Middle frontal gyrus (tissue), 1 donor: ENCODE data around the gene GEN1.

Source experiments
- DNase-seq: peaks from one replicate; pipeline ENCODE4 v3.0.0-alpha.2; 2015; ENCODE audit warnings: low spot score; ENCODE audit errors: extremely low spot score

Gene GEN1

DNA sequence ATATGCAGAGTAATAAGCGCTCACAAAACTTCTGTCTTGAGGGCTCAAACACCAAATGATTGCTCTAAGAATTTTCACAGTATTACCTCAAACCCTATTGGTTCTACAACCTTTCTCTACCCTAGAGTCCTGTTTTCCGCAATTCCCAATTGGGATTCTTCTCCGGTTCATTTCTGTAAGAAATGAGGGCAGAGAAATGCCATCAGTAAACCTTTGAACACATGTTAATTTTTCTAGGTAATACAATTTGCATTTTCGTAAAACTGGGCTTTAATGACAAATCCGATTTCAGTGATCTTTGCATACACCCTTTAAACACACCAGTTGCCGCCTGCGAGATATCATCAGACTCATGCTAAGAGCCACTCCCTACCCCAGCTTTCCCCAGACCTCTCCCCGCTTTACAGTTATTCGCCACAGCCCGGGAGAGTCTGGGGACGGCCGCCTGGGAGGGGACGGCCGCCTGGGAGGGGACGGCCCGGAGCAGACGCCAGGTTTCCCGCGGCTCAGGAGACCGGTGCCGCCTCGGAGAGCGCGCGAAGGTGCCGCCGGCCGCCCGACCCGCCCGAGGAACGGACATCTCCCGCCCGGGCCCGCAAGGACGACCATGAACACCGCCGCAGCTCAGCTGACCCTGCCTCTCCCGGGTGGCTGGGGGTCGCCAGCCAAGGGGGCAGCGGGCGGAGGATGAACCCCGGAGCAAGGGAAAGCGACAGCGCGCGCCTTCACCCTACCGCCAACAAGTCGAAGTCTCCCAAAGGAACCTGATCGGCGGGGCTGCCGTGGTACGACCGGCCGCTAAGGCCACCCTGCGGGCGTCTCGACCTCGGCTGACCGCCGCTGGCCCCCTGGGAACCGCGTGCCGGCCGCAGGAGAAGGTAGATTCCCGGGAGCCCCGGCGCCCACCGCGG, 791 bp upstream of the GEN1 start:
- no peak for DNase-seq

DNA sequence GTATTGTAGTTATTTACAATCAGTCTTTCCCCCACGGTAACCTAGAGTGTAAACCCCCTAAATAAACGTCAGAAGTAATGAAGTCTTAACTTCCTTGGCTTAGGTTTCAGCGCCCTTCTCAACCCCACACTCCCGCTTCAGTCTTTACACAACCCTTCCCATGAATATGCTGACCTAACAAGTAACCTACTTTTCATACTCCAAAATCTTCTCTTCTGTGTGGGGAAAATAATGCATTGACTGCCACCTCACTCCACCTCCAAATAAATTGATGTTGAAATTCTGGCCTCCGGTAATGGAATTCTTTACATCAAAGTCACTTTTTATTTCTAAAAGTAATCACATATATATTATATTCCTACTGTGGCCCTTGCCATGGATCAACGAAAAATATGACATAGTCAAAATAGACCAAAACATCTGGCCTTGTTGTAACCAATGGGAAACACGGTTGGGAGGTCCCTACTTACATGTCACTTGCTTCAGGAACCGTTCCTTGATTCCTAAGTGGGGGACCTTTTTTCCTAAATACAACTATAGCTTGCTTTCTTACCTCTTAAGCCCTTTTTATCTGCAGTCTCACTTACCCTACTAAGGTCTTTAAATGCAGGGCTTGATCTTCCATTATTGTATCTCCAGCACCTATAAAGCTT, 961 bp downstream of the GEN1 start:
- no peak for DNase-seq

DNA sequence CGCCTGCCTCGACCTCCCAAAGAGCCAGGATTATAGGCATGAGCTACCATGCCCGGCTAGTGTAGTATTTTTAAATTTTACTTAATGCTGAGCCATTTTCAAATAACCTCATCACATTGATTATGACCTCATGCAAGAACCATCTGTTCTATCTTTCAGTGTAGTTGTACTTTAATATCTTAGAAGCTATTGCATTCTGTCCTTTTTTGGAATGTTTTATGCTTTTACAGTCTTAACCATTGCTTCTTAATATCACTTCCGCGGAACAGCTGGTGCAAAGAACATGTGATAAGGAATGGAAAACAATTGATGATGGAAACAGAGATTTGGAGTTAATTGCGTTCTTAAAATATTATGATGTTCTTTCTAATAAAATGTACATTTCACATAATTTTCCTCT, 2.7 kb downstream of the GEN1 start:
- DNase-seq: no peak

DNA sequence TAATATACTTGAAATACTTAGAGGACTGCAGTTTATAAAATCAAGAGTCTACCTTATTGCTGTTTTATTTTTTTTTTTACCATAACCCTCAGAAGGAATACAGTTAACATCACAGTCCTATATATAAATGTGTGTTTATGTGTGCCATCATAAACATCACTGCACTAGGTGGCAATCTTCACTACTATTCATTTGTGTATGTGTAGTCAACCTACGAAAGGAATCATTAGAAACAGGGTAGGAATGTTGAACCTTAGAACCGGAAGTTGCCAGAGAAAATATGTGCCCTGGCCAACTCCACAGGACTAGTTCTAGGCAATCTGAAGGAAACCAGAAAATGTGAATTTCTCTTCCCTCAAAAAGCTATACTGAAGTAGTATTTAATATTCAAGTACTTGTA, 3.4 kb downstream of the GEN1 start:
- no peak for DNase-seq

DNA sequence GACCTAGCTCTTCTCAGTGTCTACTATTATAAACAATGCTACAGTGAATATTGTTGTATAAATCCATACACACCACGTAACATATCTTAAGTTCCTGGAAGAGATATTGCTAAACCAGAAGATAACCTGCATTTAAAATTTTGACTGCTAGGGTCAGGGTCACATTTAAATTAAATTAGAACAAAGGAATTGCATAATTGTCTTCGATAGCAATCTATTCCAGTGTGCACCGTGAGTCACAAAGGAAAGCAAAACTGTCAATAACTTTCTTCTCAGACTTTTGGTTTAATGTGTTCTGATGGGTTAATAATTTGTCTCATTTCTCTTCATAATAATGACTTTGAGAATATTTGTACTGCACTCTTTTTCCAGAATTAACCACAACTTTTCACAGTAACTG, 4.2 kb downstream of the GEN1 start:
- no peak for DNase-seq

DNA sequence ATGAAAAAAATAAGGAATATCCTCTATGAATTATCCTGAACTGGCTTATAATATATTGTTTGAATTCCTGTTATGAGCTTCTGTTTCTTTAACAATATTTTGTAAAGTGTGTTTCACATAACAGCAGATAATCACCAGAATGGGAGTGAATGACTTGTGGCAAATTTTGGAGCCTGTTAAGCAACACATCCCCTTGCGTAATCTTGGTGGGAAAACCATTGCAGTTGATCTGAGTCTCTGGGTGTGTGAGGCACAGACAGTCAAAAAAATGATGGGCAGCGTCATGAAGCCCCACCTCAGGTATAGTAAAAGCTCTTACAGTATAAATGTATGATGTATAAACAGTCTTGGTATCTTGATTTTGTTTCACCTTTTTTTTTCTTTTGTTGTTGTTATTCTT, 5.9 kb downstream of the GEN1 start:
- DNase-seq: no peak

DNA sequence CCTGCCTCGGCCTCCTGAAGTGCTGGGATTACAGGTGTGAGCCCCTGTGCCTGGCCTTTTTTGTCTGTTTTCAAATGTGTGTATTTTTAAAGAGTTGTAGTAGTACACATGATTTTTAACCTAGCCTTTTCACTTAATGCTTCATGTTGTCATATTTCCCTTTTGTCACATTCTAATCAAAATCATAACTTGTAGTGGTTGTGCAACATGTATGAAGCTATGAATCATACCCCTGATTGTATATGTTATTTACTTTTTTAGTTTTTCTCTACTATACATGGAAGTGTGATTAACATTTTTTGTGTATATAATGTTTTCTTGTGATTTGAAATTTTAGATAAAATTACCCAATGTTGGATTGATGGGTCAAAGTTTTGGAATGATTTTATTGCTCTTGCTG, 8.5 kb downstream of the GEN1 start:
- no peak for DNase-seq

DNA sequence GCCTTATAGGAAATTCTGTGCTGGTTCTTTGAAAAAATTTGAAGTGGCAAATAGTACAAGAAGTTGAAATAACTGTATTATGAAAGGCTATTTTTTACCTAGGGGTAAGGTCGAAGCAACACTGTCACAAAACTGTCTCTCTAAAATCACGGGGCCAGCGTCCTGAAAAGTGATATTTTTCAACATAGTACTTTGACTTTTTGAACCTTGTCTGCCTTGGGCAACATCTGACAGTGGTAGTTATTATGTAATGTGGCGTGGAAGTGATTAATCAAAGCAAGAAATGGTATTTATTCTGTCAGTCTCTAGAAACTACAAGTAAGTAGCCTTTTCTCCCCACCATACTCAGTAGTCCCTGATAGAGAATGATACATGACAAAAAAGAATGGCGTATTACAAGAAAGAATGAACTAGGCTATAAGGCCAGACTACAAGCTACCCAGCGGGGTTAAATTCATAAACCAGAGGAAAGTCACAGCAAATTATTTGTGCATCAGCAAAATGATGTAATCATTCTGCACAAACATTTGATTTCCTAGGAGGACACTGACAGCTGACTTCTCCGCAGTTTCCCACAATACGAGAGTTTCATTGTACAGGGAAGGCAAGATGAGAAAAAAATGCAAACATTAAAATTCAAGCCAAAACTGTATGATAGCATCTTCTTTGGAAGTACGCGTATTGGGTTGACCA, 9.8 kb downstream of the GEN1 start:
- no peak for DNase-seq

DNA sequence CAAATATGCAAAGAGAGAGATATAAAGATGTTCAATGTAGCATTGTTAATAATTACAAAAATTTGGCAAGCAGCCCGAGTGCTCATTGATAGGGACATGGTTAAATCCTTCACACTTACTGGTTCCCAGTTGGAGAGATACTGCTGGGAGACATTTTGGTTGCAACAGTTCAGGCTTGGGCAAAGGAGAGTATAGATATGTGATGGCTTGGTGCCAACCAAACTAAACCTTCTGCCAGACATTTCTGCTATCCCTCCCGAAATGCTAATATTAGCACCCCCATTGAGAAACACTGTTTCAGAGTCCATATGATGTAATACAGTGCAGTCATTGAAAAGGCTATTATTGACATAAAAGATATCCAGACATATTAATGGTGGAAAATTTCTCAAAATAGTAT, 11.5 kb downstream of the GEN1 start:
- DNase-seq: no peak

DNA sequence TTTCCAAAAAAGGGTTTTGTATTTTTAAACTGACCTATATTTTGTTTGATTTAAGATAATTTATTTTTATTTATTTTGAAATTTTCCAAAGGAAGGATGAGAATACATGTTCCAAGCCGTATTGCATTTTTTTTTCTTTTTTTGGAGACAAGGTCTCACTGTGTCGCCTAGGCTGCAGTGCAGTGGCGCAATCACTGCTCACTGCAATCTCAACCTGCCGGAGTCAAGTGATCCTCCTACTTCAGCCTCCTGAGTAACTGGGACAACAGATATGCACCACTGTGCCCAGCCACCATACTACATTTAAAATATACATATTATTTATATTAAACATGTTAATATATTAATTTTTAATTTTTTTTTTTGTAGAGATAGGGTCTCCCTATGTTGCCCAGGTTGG, 15.0 kb downstream of the GEN1 start:
- no peak for DNase-seq

DNA sequence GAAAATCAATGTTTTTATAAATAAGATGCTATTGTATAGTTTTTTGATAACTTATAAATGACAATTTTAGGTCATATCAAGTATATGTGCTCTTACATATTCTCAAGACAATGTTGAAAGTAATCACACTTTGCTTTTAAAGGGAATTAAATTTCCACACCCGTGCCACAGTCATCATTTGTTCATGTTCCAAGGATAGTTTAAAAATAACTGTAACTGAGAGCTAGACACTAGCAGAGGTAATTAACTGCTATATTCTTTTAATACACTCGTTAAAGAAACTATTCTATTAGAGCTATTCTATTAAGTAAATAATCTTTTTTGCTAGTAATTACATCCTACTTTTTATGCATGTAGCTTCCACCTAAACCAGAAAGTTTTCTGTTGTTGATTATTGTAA, 18.0 kb downstream of the GEN1 start:
- DNase-seq: no peak

DNA sequence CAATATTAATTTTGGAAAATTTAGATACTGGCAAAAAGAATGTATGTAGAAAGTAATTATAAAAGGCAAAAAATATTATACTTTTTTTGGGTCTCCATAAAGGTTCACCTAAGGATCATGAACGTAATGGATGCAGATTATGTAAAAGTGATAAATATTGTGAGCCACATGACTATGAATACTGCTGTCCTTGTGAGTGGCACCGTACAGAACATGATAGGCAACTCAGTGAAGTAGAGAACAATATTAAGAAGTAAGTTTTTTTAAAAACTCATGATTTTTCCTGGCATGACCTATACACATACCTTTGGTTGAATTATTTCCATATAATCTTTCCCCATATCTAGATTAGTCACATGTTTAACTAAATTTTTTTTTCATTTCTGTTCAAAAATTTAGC, 18.6 kb downstream of the GEN1 start:
- DNase-seq: no peak

DNA sequence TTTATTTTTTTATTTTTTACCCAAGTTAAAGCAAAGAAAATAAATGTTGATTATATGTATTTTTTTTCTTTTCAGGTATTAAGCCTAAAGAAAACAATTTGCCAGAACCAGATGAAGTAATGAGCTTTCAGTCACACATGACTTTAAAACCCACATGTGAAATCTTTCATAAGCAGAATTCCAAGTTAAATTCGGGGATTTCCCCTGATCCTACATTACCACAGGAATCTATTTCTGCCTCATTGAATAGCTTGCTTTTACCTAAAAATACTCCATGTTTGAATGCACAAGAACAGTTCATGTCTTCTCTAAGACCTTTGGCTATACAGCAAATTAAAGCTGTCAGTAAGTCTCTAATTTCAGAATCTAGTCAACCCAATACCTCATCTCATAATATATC, 26.6 kb downstream of the GEN1 start:
- no peak for DNase-seq

DNA sequence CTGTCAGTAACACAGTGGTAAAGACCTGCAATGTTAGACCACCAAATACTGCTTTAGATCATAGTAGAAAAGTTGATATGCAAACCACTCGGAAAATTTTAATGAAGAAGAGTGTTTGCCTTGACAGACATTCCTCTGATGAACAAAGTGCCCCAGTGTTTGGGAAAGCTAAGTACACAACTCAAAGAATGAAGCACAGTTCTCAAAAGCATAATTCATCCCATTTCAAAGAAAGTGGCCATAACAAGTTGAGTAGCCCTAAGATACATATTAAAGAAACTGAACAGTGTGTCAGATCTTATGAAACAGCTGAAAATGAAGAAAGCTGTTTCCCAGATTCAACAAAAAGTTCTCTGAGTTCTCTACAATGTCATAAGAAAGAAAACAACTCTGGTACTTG, 27.5 kb downstream of the GEN1 start:
- DNase-seq: no peak

DNA sequence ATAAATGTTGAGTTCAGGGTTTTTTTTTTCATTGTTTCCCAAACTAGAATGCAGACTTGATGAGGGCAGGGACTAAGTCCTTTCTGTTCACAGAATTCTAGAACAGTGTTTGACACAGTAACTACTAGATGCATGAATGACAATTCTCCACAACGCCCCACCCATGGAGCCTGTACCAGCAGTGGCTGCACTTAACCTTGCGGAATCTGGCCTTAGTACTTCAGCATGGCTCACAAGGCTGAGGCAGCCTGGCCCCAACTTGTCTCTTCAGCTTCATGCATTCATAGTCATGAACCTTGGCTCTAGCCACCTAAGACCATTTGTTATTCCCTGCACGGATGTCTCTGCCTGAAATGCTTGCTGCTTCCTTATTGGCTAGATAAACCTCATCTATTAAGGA, 32.8 kb downstream of the GEN1 start:
- no peak for DNase-seq

DNA sequence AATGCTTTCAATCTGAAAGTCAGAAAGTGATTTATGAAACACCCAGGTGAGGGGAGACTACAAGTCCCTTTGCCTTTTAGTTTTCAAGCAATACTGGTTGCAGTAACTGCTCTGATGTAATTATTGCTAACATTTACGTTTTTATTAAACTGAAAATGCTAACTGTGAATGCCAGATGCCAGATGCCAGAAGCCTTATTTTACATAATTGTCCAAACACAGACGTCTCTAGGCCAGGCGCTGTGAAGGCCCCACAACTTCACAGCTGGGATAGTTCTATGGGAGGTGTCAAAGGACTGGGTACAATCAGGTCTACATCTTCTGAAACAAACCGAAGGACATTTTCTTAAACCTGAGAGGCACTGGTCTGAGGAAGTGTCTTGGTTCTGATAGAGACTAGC, 34.8 kb downstream of the GEN1 start:
- no peak for DNase-seq

DNA sequence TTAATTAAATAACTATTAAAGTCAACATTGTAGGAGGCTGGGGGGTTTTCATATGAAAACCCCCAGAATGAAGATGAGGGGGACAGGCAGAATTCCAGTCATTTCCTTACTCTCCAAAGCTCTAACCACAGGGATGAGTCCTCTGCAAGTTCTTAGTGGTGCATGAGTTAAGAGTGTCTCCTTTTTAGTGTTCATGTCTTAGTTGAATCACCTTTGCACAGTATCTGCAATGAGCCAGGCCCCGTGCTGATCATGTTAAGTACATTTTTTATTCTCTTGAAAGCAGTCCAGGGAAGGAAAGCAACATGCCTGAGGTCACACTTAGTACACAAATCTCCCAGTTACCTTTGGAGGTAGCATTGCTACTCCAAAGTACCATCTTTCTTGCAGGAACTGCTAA, 36.6 kb downstream of the GEN1 start:
- DNase-seq: no peak

DNA sequence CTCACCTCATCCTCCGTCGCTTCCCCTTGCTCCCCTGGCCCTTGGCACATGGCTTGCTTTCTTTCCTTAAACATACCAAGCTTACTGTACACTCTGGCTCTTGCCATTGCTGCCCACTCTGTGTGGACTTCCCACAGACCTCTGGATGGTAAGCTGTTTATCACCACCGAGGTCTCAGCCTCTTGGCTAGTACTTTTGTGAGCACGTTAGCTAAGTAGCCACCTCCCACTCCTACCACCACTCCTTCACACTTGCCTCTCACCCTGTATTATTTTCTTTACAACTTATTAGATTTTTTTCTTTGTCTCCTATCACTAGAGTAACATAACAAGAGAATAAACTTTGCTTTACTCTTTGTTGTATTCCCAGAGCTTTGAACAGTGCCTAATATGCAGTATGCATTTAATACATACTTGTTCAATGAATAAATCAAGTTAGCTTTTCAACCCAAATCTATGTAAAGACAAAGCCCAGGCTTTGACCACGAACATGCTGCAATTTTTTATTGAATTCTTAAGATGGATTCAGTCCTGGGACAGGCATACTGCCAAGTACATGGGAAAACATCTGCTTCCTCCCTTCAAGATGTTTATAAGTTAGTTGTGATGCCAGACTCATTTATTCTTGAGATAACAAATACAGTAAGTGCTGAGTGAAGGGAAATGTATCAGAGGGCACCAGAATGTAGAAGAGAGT, 37.3 kb downstream of the GEN1 start:
- DNase-seq: no peak

DNA sequence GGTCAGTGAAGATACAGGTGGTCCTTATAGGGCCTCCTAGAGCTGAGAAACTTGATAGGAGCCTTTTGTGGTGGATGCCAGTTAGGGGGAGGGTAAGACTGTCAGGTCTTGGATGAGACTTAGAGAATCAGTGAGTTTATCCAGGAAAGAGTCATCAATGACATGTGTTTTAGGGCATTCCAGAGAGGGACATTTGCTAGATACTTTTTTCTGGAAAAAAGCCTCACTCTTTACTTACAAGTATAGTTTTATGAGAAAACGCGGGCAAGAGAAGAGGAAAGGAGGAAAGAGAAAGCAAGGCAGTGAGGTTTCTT, 37.8 kb downstream of the GEN1 start:
- DNase-seq: no peak

DNA sequence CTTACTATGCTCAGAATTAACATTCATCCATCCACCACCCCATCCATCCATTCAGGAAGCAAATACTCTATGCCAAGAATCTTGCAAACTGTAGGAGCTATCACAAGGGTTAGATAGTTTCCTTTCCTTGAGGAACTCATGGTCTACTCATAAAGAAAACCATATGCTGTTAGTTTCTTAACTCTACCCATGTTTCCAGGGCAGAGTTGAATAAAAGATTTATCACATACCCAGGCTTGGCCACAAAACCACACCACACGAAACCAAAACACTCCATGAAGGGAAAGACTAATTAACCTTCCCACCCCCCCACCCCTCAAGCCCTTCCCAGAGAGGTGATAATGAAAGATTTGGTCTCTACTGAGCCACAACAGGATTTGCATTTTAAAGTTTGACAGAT, 38.6 kb downstream of the GEN1 start:
- no peak for DNase-seq

DNA sequence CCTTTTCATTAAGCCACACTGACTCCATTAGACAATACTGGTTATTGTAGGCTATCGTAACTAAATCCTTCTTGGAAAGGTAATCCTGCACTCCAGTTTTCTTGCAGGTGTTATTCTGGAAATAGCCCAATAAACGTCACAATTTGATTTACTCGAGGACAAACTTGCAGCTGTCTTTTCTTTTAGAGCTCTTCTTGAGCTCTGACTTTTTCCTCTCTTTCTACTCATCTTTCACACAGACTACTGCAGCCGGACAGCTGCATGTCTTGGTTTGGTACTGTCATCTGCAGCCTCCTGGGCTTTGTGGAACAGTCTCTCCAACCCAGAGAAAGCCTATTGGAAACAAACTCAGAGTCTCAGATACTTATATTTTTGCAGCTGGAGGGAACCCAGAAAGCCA, 39.4 kb downstream of the GEN1 start:
- DNase-seq: no peak

DNA sequence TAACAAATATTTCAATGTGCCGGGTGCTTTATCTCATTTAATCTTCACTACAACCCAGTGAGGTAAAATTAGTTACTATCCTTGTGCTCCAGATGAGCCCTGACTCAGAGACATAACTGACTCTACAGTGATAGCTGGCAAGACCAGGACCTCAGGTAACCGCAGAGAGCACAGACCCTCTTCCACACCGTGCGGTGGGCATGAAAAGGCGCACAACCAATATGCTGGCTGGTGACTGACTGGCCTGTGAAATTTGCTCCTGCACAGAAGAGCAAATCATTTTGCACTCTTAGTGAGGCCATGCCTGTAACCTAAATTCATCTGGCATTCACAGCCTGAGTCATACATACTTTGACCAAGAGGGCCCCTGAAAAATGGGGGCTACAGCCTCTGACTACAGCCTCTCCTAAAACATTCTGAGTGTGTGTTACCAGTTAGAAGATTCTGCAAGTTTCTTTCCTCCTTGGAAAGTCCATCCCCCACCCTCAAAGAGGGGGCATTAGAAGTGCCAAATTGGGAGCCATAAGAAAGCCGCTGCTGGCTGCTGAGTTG, 39.9 kb downstream of the GEN1 start:
- DNase-seq: no peak
